NCI-H1417 (cell line): Measurements from ENCODE around the gene CREBBP.

Experiments used
- DNase-seq, 3 experiments: peaks; one replicate each; lab custom pipeline; 2025; lab: John Stamatoyannopoulos, UW

Gene CREBBP

DNA sequence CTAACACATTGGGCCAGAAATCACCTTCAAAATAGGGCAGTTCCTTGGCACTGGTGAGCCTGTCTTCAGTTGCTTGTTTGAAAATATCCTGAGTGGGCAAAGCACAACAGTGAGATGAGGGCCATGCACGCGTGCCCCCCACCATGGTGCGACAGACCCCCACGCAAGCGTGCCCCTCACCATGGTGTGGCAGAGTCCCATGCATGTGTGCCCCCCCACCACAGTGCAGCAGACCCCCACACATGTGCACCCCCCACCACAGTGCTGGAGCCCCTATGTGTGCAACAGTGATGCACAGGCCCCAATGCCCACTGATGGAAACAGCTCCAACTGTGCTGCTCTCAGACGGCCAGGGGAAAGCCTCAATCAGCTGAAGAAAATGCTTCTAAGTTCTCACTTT lies 144.4 kb downstream of the CREBBP start:
- no peak for DNase-seq

DNA sequence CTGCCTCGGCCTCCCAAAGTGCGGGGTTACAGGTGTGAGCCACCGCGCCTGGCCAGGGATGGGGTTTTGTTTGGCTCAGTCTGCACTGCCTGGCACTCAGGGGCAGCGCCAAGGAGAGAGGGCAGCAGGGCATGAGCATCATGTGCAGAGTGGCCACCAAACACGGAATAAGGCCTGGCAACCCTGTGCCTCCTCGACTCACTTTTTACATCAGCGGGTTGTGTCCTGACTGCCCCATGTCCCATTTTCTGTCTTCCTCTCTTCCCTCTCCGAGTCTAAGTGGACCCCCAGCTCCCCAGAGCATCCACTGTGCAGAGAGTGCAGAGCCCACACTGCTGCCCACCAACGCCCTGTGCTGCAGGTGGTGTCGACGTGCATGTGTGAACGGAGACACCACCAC lies 145.0 kb downstream of the CREBBP start:
- no peak for DNase-seq

DNA sequence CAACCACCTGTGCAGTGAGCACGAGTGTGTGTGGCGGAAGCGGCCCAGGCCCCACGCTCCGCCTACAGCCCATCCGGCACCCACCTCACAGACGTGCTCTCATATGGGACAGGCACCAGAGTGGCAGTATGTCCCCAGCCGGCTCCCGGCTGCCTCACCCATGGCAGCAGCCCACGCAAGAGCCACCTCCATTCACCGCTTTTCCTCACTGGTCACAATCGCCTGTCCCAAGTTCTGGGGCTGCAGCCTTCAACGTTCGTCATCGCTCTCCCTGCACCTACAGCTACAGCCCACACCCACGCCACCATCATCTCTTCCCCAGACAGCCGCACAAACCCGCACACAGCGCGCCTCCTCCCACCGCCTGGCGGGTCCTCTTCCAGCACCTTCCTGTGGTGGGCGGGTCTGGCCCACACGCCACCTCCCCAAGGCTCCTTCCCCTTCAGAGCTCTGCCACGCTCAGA lies 145.7 kb downstream of the CREBBP start:
- no peak for DNase-seq

DNA sequence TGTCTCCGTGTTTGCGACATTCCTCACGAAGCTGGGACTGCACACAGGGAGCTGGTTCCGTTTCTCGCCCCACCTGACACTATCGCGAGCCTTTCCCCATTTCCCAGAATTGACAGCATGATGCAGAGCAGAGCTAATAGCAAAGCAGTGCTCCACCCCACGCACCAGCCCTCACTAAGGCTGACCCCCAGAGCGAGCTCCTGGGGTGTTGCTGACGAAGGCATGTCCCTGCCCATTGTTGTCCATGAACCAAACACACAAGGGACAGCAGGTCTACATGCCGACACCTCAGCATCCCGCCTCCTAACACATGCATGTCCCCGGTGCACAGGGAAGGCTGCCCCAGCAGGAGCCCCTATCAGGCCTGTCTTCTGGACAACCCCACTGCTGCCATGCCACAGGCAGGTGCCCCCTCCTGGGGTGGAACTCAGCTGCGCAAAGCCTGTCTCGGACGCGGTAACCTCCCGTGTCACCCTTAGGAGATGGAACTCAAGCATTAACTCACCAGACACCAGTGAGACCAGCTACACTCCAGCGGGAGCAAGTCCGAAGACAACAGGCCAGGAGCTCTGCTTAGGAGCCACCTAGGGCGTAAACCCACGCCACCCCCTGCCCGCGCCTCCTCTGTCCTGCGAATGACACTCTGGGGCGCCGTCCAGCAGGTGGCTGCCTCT lies 146.3 kb downstream of the CREBBP start:
- DNase-seq, result no peak

DNA sequence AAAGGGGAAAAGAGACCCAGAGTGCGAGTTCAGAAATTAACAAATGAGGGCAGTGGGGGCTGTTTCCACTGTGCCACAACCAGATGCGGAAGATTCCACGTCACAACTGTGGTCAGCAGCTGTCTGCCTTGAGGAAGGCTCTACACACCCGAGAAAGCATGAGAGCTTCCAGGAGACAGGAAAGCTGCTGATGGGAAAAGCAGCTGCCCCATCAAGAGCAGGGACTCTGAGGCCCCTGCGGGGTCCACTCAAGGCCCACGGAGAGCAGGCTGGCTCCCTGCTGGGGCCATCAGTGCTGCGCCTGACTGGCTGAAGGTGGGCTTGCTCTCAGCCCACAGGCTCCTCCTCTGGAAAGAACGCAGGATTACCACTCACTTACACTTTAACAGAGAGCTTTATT lies 148.3 kb downstream of the CREBBP start:
- no peak for DNase-seq

DNA sequence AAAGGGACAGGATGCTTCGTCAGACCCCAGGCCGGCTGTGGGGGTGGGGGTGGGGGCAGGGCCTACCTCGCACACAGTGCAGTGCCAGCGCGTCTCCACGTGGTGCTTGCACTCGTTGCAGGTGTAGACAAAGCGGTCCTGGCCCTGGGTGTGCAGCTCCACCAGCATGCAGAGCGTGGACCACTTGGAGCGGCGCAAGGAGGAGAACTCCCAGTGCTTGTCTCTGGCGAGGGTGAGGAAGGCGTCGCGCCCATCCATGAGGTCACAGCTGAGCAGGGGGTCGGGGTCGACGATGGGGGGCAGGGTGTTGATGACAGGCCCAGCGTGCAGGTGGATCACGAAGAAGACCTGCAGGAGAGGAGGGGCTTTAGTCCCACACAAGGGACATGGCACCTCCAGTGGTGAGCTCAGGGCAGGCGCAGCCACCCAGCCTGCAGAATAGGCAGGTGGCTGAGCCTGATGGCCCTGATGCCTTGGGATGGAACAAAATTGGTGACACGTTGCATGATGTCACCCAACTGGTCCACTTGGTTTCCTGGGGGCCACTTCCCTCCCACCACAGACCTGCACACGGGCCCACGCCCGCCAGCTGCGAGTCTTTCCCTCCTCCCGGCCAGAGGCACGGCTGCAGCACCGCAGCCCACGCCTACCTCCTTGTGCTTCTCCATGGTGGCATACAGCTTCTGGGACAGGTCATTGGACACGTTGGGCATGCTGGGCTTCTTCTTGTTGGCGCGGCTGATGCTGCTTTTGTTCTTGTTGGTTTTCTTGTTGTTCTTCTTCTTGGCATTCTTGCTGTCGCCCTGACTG lies 149.2 kb downstream of the CREBBP start:
- no peak for DNase-seq

DNA sequence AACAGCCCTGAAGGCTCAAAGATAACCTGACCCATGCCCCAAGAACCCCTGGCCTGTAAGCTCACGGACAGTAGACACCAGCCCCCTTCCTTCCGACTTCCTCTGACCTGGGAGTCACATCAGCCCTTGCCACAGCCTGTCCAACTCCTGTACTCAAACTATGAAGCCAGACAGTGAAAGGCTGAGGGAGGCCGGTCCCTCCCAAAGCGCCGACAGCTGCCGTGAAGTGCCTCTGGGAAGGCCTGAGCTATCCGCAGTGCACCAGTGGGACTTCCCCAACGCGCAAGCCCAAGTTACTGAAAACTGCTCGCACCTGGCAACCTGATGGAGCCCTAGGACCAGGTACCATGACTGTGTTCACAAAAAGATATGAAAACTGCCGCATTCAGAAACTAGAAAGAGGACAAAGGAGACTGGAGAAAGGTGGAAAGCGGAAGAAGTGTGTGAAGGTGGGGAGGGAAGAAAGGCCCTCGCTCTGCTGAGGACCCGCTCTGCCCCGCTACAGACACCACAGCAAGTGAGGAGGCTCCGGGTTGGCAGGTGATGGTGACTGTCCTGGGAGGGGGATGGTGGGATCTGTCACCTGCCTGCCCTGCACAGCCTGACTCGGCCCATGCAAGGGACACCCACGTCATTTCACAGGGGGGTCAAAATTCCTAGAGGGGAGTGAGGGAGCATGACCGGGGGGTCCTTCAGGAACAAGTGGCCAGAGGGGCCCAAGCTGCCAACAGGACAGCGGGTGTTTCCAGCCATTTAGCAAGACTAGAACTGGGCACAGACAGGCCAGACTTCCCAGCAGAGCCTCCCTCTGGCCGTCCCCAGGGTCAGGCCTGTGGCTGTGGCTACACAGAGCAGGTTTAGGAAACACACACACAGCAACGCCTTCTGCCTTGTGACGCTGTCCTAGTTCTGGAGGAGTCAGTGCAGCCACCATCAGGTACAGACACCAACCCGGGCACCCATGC lies 150.1 kb downstream of the CREBBP start:
- DNase-seq, result no peak

DNA sequence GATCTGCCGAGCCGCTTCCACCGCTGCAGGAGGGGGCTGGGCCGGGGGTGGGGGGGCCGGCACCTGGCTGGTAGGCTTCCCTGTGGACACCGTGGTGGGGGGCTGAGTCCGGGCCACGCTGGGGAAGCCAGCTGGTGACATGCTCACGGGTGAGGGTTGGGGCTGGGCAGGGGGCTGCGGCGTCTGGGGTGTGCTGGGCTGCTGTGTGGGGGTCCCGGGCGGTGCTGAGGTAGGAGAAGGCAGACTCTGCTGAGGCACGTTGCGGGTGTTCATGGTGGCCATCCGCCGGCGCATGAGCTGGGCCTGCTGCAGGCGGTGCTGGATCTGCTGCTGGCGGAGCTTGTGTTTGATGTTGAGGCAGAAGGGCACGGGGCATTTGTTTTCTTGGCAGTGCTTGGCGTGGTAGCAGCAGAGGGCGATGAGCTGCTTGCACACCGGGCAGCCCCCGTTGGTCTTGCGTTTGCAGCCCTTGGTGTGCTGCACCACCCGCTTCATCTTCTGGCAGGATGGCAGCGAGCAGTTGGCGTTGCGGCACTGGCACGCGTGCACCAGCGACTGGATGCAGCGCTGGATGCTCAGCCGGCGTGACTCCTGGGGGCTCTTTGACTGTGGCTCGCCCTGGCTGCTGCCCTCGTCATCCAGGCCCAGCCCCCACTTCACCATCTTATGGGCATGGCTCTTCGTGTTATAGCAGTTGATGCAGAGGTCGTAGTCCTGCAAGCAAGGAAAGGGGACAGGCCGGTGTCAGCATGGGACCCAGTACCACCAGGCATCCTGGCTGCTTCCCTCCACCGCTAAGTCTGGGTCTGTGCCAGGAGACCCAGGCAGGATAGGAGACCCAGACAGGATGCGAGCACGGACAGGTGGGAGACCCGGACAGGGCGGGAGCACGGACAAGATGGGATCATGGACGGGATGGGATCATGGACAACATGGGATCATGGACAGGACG lies 151.1 kb downstream of the CREBBP start:
- no peak for DNase-seq

DNA sequence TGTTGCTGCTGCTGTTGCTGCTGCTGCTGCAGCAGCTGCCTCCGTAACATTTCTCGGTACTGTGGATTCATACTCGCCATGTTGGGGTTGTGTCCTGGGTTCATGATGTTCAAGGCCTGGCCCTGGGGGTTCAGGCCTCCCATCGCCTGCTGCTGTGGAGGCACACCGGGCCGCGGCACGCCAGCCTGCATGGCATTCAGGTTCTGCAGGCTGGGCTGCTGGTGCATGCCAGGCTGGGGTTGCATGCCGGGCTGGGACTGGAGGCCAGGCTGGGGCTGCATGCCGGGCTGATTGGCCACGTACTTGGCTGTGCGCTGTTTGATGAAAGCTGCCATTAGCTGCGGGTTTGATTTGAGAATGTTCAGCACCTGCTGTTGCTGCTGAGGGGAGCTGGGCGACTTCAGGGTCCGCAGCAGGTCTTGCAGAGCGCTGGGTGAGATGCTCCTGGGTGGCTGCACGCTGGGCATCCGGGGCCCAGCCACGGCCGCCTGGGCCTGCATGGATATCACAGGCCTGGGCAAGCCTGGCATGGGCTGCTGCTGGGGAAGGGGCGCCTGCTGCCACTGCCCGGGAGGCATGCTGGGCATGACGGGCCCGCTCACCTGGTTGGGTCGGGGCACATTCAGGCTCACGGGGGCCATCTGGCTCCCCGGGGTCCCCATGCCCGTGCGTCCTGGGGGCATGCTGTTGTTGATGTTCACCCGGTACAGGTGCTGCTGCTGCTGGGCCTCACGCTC lies 151.9 kb downstream of the CREBBP start:
- no peak for DNase-seq

DNA sequence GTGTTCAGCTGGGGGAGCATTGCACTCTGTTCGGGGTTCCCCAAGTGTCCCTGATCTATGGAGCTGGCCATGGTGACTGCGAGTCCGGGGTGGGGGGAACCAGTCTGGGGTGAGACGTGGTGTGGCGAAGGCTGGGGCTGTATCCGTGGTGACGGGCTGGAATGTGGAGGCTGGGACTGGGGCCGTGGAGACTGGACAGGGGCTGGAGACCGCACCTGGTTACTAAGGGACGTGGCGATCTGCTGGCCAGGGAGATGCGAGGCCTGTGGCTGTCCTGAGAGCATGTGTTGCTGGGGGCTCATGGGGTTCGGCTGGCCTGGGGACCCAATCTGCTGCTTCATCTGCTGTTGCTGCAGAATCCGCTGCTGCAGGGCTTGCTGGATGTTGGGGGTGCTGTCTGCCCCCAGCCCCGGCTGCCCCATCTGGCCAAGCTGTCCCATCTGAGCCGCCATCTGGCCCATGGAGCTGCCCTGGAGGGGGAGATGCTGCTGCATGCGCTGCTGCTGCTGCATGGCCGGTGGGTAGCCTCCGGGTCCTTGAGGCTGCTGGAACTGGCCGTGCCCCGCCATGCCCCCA lies 152.6 kb downstream of the CREBBP start:
- no peak for DNase-seq

DNA sequence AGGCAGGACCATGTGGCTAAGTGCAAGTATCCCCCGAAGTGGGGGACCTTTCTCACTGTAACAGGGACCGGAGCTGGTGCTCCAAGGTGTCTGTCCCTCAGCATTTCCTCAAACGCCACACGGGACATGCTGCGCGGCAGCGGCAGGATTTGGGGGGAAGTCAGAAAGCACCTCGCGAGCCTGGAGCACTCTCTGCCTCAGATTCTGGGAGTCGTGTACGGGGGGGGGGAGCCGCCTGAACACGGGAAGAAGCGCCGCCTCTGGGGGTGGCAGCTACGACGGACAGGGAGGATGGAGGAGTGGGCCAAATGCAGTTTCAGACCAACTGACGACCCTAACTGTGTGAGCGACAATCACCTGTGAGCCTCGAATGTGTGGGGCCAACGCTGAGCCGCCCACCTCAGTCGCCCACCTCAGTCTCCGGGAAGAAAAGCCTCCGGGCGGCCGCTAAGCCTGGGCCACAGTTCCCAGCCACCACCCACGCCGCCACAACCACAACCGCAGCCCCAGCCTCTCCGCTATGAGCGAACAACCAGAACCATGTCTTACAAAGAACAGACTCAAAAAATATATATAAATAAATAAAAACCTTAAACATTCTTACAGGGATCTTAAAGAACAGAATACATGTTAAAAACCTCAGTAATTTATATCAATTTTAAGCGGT lies 154.4 kb downstream of the CREBBP start:
- no peak for DNase-seq

DNA sequence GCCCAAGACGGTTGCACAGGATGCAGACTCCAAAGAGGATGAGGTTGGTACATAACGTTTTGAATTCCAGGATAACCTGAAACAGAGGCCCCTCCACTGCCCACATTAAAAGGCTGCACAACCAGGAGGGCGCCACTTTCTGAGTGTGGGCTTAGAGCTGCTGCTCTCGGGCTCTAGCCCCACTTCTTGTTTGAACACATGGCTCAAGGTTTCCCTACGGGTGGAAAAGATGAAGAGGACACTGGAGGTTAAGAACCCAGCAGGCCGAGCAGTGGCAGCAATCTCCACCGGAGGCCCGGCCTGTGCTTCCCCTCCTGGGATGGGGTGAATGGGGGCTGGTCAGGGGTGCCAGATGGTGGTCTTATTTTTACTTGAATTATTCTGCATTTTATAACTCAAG lies 155.2 kb downstream of the CREBBP start:
- DNase-seq, result no peak

DNA sequence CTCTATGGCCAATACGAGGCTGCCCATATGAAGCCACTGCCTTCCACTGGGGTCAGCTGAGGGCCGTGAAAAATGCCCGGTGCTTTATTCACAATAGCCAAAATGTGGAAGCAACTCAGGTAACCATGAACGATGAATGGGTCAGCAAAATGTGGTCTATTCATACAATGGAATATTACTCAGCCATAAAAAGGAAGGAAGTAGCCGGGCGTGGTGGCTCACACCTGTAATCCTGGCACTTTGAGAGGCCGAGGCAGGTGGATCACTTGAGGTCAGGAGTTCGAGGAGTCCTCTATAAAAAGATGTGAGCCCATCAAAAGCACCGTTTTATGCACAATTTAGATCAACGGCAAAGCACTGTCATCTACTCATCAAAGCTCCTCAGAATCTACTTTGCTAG lies 158.0 kb downstream of the CREBBP start:
- no peak for DNase-seq

DNA sequence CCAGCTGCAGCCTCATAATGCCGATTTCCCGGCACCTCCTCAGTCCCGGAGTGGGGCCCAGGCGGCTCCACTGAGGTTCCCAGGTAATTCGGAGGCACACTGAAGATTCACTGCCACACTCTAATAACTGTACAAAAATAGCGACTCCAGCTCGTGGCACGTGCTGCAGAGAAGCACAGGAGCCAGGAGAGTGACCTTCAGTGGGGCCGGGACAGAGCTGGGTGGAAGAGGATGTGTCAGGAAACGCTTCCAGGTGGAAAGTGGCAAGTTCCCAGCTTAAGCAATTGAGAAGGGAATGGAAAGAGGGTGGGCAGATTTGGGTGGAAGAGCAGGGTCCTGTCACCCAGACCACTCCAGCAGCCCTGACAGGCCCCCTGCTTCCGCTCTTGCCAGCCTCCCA lies 160.1 kb downstream of the CREBBP start:
- DNase-seq, result no peak

DNA sequence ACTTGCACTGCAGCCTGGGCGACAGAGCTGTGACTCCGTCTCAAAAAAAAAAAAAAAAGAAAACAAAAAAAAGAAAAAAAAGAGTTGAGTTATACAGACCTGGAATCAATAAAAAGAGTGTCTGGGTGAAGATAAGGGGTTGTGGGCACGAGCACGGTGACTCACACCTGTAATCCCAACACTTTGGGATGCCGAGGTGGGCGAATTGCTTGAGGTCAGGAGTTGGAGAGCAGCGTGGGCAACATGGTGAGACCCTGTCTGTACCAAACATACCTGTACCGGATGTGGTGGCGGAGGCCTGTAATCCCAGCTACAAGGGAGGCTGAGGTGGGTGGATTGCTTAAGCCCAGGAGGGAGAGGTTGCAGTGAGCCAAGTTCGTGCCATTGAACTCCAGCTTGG lies 161.9 kb downstream of the CREBBP start:
- DNase-seq, result no peak

DNA sequence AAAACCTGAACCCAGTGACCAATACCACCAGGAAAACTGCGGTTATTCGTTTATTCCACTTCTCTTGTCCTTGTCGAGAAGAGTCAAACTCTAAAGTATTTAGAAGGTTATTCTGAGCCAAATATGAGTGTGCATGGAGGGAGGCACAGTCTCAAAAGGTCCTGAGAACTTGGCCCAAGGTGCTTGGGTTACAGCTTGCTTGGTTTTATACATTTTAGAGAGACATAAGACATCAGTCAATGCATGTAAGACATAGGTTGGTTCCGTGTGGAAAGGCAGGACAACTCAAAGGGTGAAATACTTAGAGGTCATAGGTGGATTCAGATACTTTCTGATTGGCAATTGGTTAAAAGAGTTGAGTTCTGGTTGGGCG lies 162.5 kb downstream of the CREBBP start:
- DNase-seq, result no peak

DNA sequence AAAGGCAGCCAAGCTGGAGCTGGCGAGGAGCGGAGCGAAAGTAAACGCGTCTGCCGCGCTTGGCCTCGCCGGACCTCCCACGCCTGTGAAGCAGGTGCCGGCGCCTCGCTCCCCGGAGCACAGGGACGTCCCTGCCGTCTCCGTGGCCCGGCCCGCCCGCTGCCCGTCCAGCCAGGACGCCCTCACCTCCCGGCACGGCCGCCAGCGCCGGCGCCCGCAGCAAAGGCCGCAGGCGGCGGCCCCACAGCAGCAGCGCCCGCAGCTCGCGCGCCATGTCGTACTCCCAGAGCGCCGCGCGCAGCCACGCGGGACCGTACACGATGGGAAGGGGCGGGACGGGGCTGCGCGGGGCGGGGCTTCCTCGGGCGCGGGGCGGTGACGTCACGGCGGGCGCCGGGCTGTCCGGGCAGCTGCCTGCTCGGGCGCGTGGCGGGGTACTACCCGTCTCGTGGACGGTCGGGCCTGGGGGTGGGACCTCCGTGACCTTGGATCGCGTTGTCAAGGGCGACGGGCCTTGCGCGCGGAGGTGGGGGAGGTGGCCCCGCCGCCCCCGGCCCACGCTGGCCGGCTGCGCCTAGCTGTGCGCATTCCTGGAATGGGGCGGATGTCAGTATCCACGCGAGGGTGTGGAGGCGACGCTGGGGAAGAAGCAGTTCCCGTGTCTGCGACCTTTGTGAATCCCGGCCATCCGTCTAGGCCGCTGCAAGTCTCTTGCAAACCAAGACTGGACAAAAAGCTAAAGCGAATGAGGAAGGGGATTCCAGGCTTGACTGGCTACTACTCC lies 163.1 kb downstream of the CREBBP start, which contains the start of gene TRAP1:
TSS of gene TRAP1 (minus strand) at position 290 of the 784 bp plus-strand sequence. CDS start at position 274, 16 bp downstream.
- peak; percentile 75 to 84 (median 81) for DNase-seq

DNA sequence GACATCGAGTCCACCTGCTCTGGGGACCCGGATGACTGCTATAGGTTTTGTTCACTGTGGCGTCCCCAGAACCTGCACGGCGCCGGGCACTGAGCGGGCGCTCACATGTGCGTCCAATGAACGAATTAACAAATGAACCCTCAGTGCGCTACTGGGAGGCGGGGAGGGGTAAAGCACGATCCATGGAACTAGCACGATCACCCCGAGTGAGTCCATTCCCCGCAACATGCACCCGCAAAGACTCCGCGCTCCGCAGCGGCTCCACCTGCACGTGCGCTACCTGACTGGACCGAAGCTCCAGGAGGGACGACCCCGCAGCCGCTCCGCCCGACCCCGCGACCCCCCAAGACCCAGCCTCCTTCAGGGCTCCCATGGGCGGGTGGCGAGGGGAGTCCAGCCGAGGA lies 163.7 kb downstream of the CREBBP start:
- peak in 2 of 3 experiments; percentile 70 to 73 for DNase-seq

DNA sequence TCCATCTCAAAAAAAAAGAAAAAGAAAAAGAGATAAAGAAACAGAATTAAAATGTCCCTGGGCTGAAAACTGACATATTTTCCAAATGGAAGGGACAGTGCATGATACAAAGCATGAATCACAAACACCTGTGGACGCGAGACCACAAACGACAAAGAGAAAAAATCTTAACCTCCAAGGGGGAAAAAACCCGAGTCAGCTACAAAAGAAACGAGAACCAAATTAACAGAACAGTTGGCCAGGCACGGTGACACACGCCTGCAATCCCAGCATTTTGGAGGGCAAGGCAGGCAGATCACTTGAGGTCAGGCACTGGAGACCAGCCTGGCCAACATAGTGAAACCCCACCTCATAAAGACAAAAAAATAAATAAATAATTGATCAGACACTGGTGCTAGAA lies 165.1 kb downstream of the CREBBP start:
- no peak for DNase-seq
